Spinal cord (tissue), 10 donors: ENCODE data around the gene GAS2. TPM values are rescaled to one million over a fixed set of nuclear protein-coding genes. Genes with fewer than 3 reads are reported as not detected.
A peak's percentile ranks its signal among the peaks of the same experiment; 100 is the strongest.
"Not testable (repeated sequence)": the region's sequence is repeated elsewhere in the genome, so short reads cannot be mapped to it uniquely, and the experiment has no call there.

Source experiments
- DNase-seq, 6 donors: peaks; one replicate each; pipeline versions ENCODE4 v3.0.0 to v3.0.0-alpha.2; 2013 to 2015; ENCODE audit warnings: low spot score in 6 of 6, low read depth in 4 of 6
- H3K27ac ChIP-seq: one replicate; pipeline ENCODE4 v1.5.1; 2013; ENCODE audit warnings: low read depth, low read length, control low read depth
- H3K27me3 ChIP-seq: one replicate; pipeline ENCODE4 v1.6.1; 2013; ENCODE audit warnings: low read length; ENCODE audit not compliant: control insufficient read depth, insufficient read depth
- H3K36me3 ChIP-seq: one replicate; pipeline ENCODE4 v1.6.1; 2013; ENCODE audit warnings: low read length; ENCODE audit not compliant: control insufficient read depth, insufficient read depth
- H3K4me1 ChIP-seq: one replicate; pipeline ENCODE4 v1.6.1; 2013; ENCODE audit warnings: low read length; ENCODE audit not compliant: control insufficient read depth, insufficient read depth
- H3K4me3 ChIP-seq: one replicate; pipeline ENCODE4 v1.5.1; 2013; ENCODE audit warnings: low read depth, low read length, control low read depth
- H3K9me3 ChIP-seq: one replicate; pipeline ENCODE4 v1.6.1; 2013; ENCODE audit warnings: low read length; ENCODE audit not compliant: control insufficient read depth, insufficient read depth
- WGBS: methylation state at CpG from one replicate; pipeline ENCODE4 v1.1.5; 2013; ENCODE audit warnings: missing lambda C conversion rate; ENCODE audit not compliant: insufficient coverage; 5-methylcytosine and 5-hydroxymethylcytosine counted together
- polyA plus RNA-seq, 2 donors: library from polyadenylated mRNA; unstranded; fragments of 120-200 nt; gene quantifications; one replicate each; pipeline ENCODE4 v1.2.1, GENCODE V29; 2013; ENCODE audit not compliant: insufficient read length in 2 of 2
- total RNA-seq, 2 donors: library from RNA; depleted of rRNA in 1 of 2; stranded (reverse); fragments of 120-200 nt in 1 of 2; fragments of >200 nt in 1 of 2; gene quantifications; one replicate each; pipeline versions ENCODE4 v1.2.3 to v1.2.4, GENCODE V29; 2013 to 2014
- donor health status: healthy.

Gene GAS2
- total and polyA plus RNA-seq, 4 donors = 3.3 to 52.4 (median 19.0) TPM

DNA sequence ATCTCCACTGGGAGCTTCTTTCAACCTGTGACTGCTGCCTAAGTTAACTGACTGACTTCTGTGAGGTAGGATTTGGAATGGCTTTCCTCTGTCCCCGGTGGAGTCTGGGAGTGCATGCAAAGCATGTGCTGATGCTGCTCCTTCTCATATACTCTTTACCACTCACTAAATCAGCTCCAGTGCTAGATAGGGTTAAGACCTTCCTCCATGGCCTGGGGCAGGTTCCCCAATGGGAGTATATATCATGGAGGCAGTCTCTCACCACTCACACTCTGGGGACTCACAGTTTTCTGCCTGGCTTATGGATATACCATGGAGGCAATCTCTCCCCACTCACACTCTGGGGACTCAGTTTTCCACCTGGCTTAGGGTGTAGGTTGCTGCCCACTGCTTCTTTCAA, 30.7 kb upstream of the GAS2 start:
- no peak overlapping the region for H3K27ac ChIP-seq
- H3K36me3 ChIP-seq = no peaks in the 10 kb centered on the region
- H3K4me1 ChIP-seq = no peaks in the 10 kb centered on the region
- no peak for DNase-seq
- no peak overlapping the region for H3K4me3 ChIP-seq
- no peaks in the 10 kb centered on the region for H3K9me3 ChIP-seq
- WGBS = no CpG with 5 or more reads among the region's 1 CpG
- no peaks in the 10 kb centered on the region for H3K27me3 ChIP-seq

DNA sequence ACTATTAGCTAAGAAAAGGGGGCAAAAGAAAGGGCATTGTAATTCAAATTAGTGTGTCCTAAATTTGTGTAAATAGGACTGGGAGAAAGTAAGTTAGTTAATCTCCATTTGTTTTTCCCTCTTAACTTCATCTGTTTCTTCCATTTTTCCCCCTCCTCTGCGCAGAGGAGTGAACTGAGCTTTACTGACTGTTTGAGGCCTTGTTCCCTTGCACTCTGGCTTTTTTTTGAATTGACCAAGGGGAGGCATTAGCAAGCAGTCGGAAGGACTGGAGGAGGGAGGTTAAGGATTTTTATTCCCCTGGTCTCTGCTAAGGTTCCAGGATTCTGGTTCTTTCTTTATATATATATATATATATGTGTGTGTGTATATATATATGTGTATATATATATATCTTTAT, 25.5 kb upstream of the GAS2 start:
- H3K4me1 ChIP-seq = no peaks in the 10 kb centered on the region
- no peaks in the 10 kb centered on the region for H3K36me3 ChIP-seq
- H3K4me3 ChIP-seq = no peak overlapping the region
- H3K27me3 ChIP-seq = no peaks in the 10 kb centered on the region
- no peak overlapping the region for H3K27ac ChIP-seq
- no peaks in the 10 kb centered on the region for H3K9me3 ChIP-seq
- no CpG with 5 or more reads among the region's 2 CpGs for WGBS
- no peak for DNase-seq

DNA sequence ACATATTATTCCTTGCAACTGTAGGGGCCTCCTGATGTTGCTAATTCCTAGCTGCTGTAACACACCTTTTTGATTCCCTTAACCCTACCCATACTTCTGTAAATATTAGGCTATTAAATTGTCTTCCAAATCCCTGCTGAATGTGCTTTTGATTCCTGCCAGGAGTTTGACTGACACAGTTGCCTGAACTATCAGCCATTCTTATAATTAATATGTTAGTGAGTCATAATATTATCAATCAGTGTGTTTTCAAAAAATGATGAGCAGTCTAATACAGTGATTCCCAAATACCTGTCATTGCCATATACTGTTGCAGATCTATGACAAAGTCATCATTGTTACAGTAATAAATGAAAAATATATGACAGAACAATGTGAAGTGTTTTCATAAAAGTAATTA, 24.9 kb upstream of the GAS2 start:
- no peak overlapping the region for H3K27ac ChIP-seq
- H3K4me1 ChIP-seq = no peaks in the 10 kb centered on the region
- no peaks in the 10 kb centered on the region for H3K9me3 ChIP-seq
- H3K4me3 ChIP-seq = no peak overlapping the region
- no peaks in the 10 kb centered on the region for H3K27me3 ChIP-seq
- DNase-seq = no peak
- no peaks in the 10 kb centered on the region for H3K36me3 ChIP-seq

DNA sequence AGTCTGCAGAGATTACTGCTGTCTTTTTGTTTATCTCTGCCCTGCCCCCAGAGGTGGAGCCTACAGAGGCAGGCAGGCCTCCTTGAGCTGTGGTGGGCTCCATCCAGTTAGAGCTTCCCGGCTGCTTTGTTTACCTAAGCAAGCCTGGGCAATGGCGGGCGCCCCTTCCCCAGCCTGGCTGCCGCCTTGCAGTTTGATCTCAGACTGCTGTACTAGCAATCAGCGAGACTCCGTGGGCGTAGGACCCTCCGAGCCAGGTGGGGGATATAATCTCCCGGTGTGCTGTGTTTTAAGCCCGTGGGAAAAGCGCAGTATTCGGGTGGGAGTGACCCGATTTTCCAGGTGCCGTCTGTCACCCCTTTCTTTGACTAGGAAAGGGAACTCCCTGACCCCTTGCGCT, 14.1 kb upstream of the GAS2 start:
- H3K9me3 ChIP-seq, H3K27ac ChIP-seq, DNase-seq, H3K4me1 ChIP-seq, H3K27me3 ChIP-seq, H3K36me3 ChIP-seq, H3K4me3 ChIP-seq: not testable (repeated sequence)
- 85% methylated on average over 13 of the region's 15 CpGs for WGBS

DNA sequence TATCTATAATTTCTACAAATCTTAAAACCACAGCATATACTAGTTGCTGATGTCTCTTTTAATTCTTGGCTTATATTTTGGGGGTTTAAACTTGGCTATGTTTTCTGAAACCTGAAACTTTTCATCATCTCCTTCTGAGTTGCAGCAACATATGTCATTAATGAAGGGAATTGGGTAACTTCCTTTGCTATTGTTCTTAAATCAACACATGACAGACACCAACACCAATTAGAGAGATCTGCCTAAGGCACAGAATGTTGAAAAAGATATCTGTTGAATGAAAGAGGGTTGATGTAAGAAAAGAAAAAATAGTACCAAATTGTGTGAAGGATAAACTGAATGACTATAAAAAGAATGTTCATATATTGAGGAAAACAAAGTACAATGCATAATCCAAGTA, 10.3 kb upstream of the GAS2 start:
- Histone ChIP-seq H3K9me3 (no peaks in the 10 kb centered on the region), H3K27ac (no peak overlapping the region), H3K4me3 (no peak overlapping the region), H3K27me3 (no peaks in the 10 kb centered on the region), H3K4me1 (no peaks in the 10 kb centered on the region), H3K36me3 (no peaks in the 10 kb centered on the region)
- no peak for DNase-seq

DNA sequence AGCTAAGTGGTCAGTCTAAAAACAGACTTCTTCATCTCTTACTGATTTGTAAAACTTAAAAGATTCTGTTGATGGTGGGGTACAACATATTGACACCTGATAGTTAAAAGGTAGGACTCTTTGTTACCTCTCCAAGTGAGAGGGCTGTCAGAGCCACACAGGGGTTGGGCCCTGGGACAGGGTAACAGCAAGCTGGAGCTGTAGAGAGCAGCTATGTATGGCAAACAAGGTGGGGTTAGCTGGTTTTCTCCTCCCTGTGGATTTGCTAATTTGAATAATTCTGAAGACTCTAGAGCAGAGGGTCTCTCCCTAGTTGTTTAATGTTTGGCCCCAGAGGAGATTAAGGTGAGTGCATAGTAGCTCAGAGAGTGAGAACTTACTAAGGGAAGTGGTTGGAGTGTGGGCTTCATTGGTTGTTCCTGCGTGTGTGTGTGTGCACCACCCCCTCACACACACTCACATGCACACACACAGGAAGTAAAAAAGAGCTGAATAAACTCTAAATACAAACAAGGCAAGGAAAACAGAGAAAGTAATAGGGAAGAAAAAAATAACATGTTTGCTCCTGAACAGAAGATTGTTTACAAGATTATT, 9.2 kb upstream of the GAS2 start:
- WGBS = no CpG with 5 or more reads among the region's 1 CpG
- Histone ChIP-seq H3K27ac (no peak overlapping the region), H3K36me3 (no peaks in the 10 kb centered on the region)

DNA sequence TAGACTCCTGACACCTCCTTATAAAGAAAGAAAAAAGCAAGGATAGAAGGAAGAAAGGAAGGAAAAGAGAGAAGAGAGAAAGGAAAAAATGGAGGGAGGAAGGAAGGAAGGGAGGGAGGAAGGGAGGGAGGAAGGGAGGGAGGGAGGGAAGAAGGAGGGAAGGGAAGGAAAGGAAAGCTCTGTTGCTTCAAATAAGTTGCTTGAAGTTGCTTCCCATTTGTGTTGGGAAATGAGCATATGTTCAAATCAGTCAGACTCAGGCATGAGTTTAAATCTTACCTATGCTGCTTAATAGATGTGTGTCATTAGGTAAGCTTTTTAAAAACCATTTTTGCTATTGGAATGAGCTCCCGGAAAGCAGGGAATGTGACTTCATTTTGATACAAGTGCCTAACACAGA, 6.6 kb upstream of the GAS2 start:
- Histone ChIP-seq H3K4me1 (no peaks in the 10 kb centered on the region), H3K9me3 (no peaks in the 10 kb centered on the region), H3K36me3 (no peaks in the 10 kb centered on the region), H3K4me3 (no peak overlapping the region), H3K27me3 (no peaks in the 10 kb centered on the region), H3K27ac (no peak overlapping the region)
- 100% methylated on average over 1 of the region's 1 CpG for WGBS
- no peak for DNase-seq

More for the DNA sequence above, 9.2 kb upstream of the GAS2 start:
- no peaks in the 10 kb centered on the region for H3K27me3 ChIP-seq
- H3K4me1 ChIP-seq = no peaks in the 10 kb centered on the region
- no peak for DNase-seq
- no peaks in the 10 kb centered on the region for H3K9me3 ChIP-seq
- no peak overlapping the region for H3K4me3 ChIP-seq

DNA sequence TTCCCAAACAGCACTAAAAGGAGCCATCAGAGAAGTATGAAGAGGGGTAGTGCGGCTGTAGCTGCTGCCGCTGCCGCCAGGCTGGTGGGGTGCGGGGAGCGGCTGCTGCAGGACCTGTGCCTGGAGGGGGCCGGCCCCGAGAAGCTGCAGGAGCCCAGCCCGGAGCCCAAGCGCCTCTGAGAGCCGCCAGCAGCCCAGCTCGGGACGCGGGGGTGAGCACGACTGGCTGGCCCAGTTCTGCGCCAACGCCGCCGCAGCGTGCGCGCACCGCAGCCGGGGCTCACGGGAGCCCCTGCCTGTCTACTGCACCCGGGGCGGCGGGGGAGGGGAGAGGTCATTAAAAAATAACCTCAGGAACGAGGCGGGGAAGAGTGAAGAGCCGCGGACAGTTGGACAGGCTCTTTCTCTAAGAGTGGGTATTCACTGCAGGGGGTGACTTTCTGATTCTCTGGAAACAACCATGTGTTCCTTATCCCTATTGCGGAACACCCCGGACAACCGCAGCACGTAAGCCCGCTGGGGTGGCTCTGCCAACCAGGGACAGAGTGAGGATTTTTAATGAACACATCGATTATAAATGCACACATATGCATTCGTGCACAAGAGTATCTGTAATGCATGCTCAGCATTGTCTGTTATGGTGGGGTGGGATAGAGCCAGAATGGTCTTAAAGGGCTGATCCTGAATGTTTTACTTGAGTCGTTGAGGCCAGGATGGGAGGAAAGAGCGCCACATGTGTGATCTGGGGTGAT, 453 bp downstream of the GAS2 start:
- WGBS = 4% methylated on average over 34 of the region's 40 CpGs
- DNase-seq = peak in 5 of 6 donors; percentile 5 to 77 (median 36)
- Histone ChIP-seq H3K36me3 (no peaks in the 10 kb centered on the region), H3K4me3 (peak overlapping the region; percentile 53), H3K27me3 (peaks cover 7% of the 10 kb centered on the region), H3K4me1 (peaks cover 6% of the 10 kb centered on the region), H3K9me3 (no peaks in the 10 kb centered on the region), H3K27ac (peak overlapping the region; percentile 41)

DNA sequence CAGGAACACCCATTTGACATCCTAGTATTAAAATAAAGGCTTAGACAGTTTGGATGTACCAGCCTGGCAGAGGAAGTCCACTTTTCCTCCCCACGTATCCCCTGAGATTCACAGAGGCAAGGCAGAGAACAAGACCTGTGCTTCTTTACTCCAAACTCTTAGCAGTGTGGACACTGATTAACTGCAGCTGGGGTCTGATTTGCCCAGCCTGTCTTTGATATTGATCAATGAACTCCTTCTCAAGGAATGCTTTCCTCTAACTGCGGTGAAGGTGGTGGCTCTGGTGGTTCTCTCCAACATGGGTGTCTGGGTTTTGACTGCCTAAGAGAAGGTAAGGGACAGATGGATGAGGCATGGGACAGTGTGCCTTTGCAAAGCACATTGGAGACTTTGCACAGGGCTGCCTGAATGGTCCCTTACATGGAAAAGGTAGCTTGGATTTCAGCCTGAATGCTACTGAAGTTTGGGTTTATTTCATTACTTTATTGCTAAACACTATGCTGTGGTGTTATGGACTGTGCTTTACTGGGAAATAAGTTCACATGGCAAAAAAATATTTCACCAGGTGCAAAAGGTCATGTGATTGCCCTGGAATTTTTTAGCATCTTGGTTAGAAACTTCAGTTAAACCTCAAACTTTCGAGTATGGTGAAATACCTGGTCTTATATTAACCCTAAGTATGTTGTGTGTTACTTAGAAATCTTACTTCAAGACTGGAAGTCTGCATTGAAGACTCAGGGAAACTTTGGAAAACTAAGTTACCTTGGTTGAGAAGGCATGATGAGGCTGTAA, 1.8 kb downstream of the GAS2 start:
- H3K4me3 ChIP-seq = peak overlapping the region; percentile 53
- H3K36me3 ChIP-seq = no peaks in the 10 kb centered on the region
- no peak overlapping the region for H3K27ac ChIP-seq
- WGBS = 87% methylated on average over 2 of the region's 3 CpGs
- H3K9me3 ChIP-seq = no peaks in the 10 kb centered on the region
- no peak for DNase-seq
- peaks cover 6% of the 10 kb centered on the region for H3K4me1 ChIP-seq
- peaks cover 7% of the 10 kb centered on the region for H3K27me3 ChIP-seq

DNA sequence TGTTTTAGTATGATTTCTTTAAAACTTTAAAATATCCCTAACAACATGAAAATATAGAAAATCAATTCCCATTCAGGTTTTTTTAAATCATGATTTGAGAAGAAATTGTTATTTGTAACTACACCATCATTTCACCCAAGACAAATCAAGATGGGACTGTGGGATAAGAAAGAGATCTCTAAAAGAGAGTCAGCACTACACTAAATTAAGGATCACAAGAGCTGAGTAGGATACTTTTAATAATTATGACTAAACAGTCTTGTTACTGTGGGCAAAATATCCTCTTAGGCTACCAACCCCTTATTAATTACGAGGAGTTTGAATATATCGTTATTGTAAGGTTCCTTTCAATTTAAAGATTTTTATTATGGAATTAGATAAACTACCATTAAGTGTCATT, 3.0 kb downstream of the GAS2 start:
- no peak overlapping the region for H3K27ac ChIP-seq
- peaks cover 7% of the 10 kb centered on the region for H3K27me3 ChIP-seq
- no peak for DNase-seq
- no peaks in the 10 kb centered on the region for H3K36me3 ChIP-seq
- H3K9me3 ChIP-seq = no peaks in the 10 kb centered on the region
- H3K4me1 ChIP-seq = peaks cover 6% of the 10 kb centered on the region
- WGBS = no CpG with 5 or more reads among the region's 2 CpGs
- H3K4me3 ChIP-seq = no peak overlapping the region
